Measurements from ENCODE around the gene PTOV1.

DNA sequence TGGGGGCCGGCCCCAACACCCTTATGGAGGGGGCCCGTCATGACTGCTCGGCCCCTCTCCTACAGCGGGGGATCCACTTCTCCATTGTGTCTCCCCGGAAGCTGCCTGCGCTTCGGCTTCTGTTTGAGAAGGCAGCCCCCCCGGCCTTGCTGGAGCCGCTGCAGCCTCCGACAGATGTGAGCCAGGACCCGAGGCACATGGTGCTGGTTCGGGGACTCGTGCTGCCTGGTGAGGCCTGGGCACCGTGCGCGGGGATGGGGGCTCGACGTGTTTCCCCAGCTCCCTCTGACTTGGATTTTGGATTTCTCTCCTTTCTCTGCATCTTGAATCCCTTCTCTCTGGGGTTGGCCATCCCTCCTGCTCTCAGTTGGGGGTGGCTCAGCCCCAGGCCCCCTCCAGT, 21.2 kb upstream of the PTOV1 start:
- no peak for TF ChIP-seq SPI1 (IDR thresholded peaks at IDR 0.05; ENCODE audit: low read depth, low read length)
- TF ChIP-seq POLR2AphosphoS5 (IDR thresholded peaks at IDR 0.05; ENCODE audit: low read depth, low read length): no peak
- no peak for TF ChIP-seq POLR2A (IDR thresholded peaks at IDR 0.05; ENCODE audit: low read depth, low read length)

Data from GM12891 (cell line).